Endothelial cell of umbilical vein (primary cell): ENCODE measurements around the gene MYORG. TPM values are rescaled to one million over a fixed set of nuclear protein-coding genes. Genes with fewer than 3 reads are reported as not detected.

Source experiments
- BruUV-seq: library from RNA; stranded (reverse); fragments of 400-500 nt; replicated peaks from 2 replicates; lab custom pipeline; 2021; lab: Mats Ljungman, UMichigan
- CTCF ChIA-PET: fragments of 300-600, 350-600 bp; sonication (Branson Sonifier 250); formaldehyde crosslinking; loops from one replicate; lab custom pipeline; 2021; ENCODE audit warnings: antibody characterized with exemption, inconsistent platforms; lab: Charles Lee
- POLR2A ChIA-PET: fragments of 300-600, 350-600 bp; sonication (Branson Sonifier 250); formaldehyde crosslinking; loops from one replicate; lab custom pipeline; 2021; ENCODE audit warnings: antibody characterized with exemption, inconsistent platforms; lab: Charles Lee
- DNase-seq: peaks from one replicate; pipeline ENCODE4 v3.0.0-alpha.2; 2011; ENCODE audit warnings: low read depth, low spot score
- FAIRE-seq: peaks from 2 replicates; lab custom pipeline; 2011; peaks lifted over from hg19 to GRCh38; lab: Jason Lieb, UNC
- H2AFZ ChIP-seq: 2 replicates; pipeline ENCODE4 v1.6.0; 2012; ENCODE audit warnings: low read depth, low read length, control low read depth, inconsistent platforms
- H3K27ac ChIP-seq: 2 replicates; pipeline ENCODE4 v1.5.1; 2011; ENCODE audit warnings: low read depth, mild to moderate bottlenecking, control low read depth, low read length, moderate library complexity; ENCODE audit not compliant: insufficient read depth
- H3K27me3 ChIP-seq, 2 experiments: 2 replicates each; pipeline versions ENCODE4 v1.6.0 to v1.6.1; 2011; ENCODE audit warnings: low read length in 2 of 2, mixed read lengths in 1 of 2; ENCODE audit not compliant: control insufficient read depth in 2 of 2, insufficient read depth in 2 of 2
- H3K36me3 ChIP-seq, 2 experiments: 2 replicates in 1 of 2; 3 replicates in 1 of 2; pipeline ENCODE4 v1.5.1; 2011; ENCODE audit warnings: low read length in 2 of 2, mild to moderate bottlenecking in 1 of 2, moderate library complexity in 1 of 2; ENCODE audit not compliant: control insufficient read depth in 2 of 2, insufficient read depth in 2 of 2; ENCODE audit errors: extremely low read depth in 1 of 2
- H3K4me1 ChIP-seq: 3 replicates; pipeline ENCODE4 v1.5.1; 2011; ENCODE audit warnings: mild to moderate bottlenecking, low read length; ENCODE audit not compliant: control insufficient read depth, insufficient read depth; ENCODE audit errors: extremely low read depth
- H3K4me2 ChIP-seq: 2 replicates; pipeline ENCODE4 v1.6.1; 2011; ENCODE audit warnings: low read length, control low read depth, mixed read lengths; ENCODE audit not compliant: insufficient read depth
- H3K4me3 ChIP-seq, 3 experiments: fragments of 200-600 bp in 1 of 3; sonication (generic), shearing (Covaris generic) in 1 of 3; replicated peaks in 1 of 3; 2 replicates each; pipeline ENCODE4 v1.5.1; 2011 to 2016; ENCODE audit warnings: control low read depth in 3 of 3, low read length in 3 of 3, mild to moderate bottlenecking in 2 of 3, inconsistent platforms in 1 of 3, low read depth in 1 of 3, moderate library complexity in 1 of 3; ENCODE audit not compliant: insufficient read depth in 1 of 3
- H3K79me2 ChIP-seq: 2 replicates; pipeline ENCODE4 v1.6.0; 2012; ENCODE audit warnings: low read length, inconsistent platforms; ENCODE audit not compliant: control insufficient read depth, insufficient read depth
- H3K9ac ChIP-seq: replicated peaks from 2 replicates; pipeline ENCODE3; 2011; ENCODE audit warnings: low read length, control low read depth; ENCODE audit not compliant: insufficient read depth; ENCODE audit errors: extremely low read depth
- H3K9me1 ChIP-seq: replicated peaks from 3 replicates; pipeline ENCODE4 v1.6.0; 2011; ENCODE audit warnings: mild to moderate bottlenecking, low read length; ENCODE audit not compliant: control insufficient read depth, insufficient read depth; ENCODE audit errors: extremely low read depth
- H3K9me3 ChIP-seq: replicated peaks from 2 replicates; pipeline ENCODE4 v1.5.1; 2012; ENCODE audit warnings: low read length, inconsistent platforms; ENCODE audit not compliant: control insufficient read depth, insufficient read depth
- H4K20me1 ChIP-seq: replicated peaks from 2 replicates; pipeline ENCODE3; 2011; ENCODE audit warnings: mild to moderate bottlenecking, low read length; ENCODE audit not compliant: control insufficient read depth, insufficient read depth; ENCODE audit errors: extremely low read depth
- FOS ChIP-seq: IDR thresholded peaks from 2 replicates; pipeline ENCODE4 v1.6.1; 2011; ENCODE audit warnings: mild to moderate bottlenecking, low read length, moderate library complexity, borderline replicate concordance; ENCODE audit not compliant: insufficient read depth
- GATA2 ChIP-seq: IDR thresholded peaks from 2 replicates; pipeline ENCODE4 v1.7.0; 2011; ENCODE audit warnings: low read depth, mild to moderate bottlenecking, moderate library complexity, mixed read lengths, low read length; ENCODE audit not compliant: insufficient read length, insufficient read depth
- dilution Hi-C: fragments of 300-500 bp; cut with MboI; formaldehyde crosslinking; loops from one replicate; pipeline ENCODE4 v1.15.0; 2019; ENCODE audit warnings: low sequenced_read_pairs; ENCODE audit not compliant: extremely low pct_ligation_motif_present
- intact Hi-C: fragments of 100-400 bp; cut with micrococcal nuclease; formaldehyde crosslinking; loops from one replicate; pipeline ENCODE4 v1.10.0; 2022
- polyA plus RNA-seq, 4 experiments: library from polyadenylated mRNA; depleted of rRNA in 3 of 4; stranded (reverse) in 3 of 4; unstranded in 1 of 4; fragments of >200 nt; gene quantifications; 2 replicates each; pipeline versions ENCODE4 v1.2.1 to v1.2.3, GENCODE V29; 2011 to 2012; ENCODE audit warnings: missing spikeins in 1 of 4
- total RNA-seq: library from RNA; stranded (reverse); gene quantifications from 2 replicates; pipeline ENCODE4 v1.2.3, GENCODE V29; 2021
- TF ChIP-seq, protein P1 (sequence below): IDR thresholded peaks from 2 replicates; pipeline ENCODE4 v1.6.1; 2011; ENCODE audit not compliant: insufficient read depth, insufficient read length

MYORG gene
- total and polyA plus RNA-seq, 2 donors (not counting 3 experiments of a cell fraction or from before 2014, with no cell fraction given), result 2.8 to 7.0 TPM

- BruUV-seq, result no TSS peak
- DNase-seq (no peak), FAIRE-seq (no peak)
- H4K20me1 ChIP-seq, result no peaks in the 10 kb centered on the region
- no peak overlapping the region for H3K4me2 ChIP-seq
- no peaks in the 10 kb centered on the region for H3K9me3 ChIP-seq
- POLR2A ChIA-PET, result no interaction called here
- no peak overlapping the region for H3K27ac ChIP-seq
- H3K36me3 ChIP-seq, result peaks cover 0 to 29% of the 10 kb centered on the region in 2 experiments
- dilution Hi-C loops (loop anchor here (25.0 kb wide), 1 partner anchor 111 kb away; the partner anchor contains the start of gene ENHO), intact Hi-C loops (no loop called here)
- no peak overlapping the region for H3K9ac ChIP-seq
- H3K9me1 ChIP-seq, result no peaks in the 10 kb centered on the region
- no peaks in the 10 kb centered on the region for H3K27me3 ChIP-seq
- CTCF ChIA-PET, result interaction anchor here (1.2 kb wide), 1 partner anchor 204 kb away, joined by 3 read pairs; no protein-coding TSS in a partner anchor
- H3K4me3 ChIP-seq, result no peak overlapping the region
- H3K79me2 ChIP-seq, result no peaks in the 10 kb centered on the region
- TF ChIP-seq, protein P1, sequence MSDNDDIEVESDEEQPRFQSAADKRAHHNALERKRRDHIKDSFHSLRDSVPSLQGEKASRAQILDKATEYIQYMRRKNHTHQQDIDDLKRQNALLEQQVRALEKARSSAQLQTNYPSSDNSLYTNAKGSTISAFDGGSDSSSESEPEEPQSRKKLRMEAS, result no peak
- no peak for TF ChIP-seq GATA2
- H2AFZ ChIP-seq, result no peak overlapping the region
- no peaks in the 10 kb centered on the region for H3K4me1 ChIP-seq
Observed at GRCh38 chr9:34400686-34401602, 24.2 kb upstream of the MYORG start.

DNA sequence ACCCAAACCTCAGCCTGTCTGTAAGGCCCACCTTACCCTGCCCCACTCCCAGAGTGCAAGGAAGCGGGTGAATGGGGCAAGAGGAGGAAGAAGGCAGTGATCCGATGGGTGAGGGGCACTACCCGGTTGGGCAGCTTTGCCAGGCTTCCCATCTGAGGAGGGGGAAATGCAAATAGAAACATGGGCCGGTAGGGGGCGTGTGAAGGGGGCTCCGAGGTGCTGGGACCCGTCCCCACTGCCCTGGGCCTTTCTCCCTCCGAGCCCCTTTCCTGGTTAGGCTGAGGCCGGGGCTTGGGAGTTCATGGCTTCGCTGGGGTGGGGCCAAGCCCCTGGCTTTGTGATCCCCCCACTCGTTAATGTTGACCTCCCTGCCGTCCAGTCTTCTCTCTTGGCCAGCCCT, 23.6 kb upstream of the MYORG start:
- H3K9me1 ChIP-seq, result no peaks in the 10 kb centered on the region
- ChIA-PET POLR2A (no interaction called here), CTCF (interaction anchor here (1.2 kb wide), 1 partner anchor 205 kb away, joined by 3 read pairs; no protein-coding TSS in a partner anchor)
- TF ChIP-seq FOS, result no peak
- H2AFZ ChIP-seq, result no peak overlapping the region
- H3K27ac ChIP-seq, result no peak overlapping the region
- FAIRE-seq (no peak), DNase-seq (no peak)
- H3K4me3 ChIP-seq, result no peak overlapping the region
- no peaks in the 10 kb centered on the region for H3K9me3 ChIP-seq
- H3K79me2 ChIP-seq, result no peaks in the 10 kb centered on the region
- intact Hi-C loops (no loop called here), dilution Hi-C loops (loop anchor here (25.0 kb wide), 1 partner anchor 112 kb away; the partner anchor contains the start of gene ENHO)
- no peak overlapping the region for H3K9ac ChIP-seq
- no peaks in the 10 kb centered on the region for H3K4me1 ChIP-seq
- BruUV-seq, result no TSS peak
- peaks cover 0 to 29% of the 10 kb centered on the region in 2 experiments for H3K36me3 ChIP-seq
- no peak overlapping the region for H3K4me2 ChIP-seq
- H4K20me1 ChIP-seq, result no peaks in the 10 kb centered on the region
- H3K27me3 ChIP-seq, result no peaks in the 10 kb centered on the region
